Neural cell (in vitro differentiated cells): ENCODE data around the gene CLOCK.

Source experiments
- EP300 ChIP-seq: fragments of 450-650 bp; conservative IDR thresholded peaks from 2 replicates; pipeline ENCODE4 v1.6.1; 2014; ENCODE audit warnings: antibody characterized with exemption, mild to moderate bottlenecking, moderate library complexity; ENCODE audit not compliant: poor library complexity, severe bottlenecking
- EZH2 ChIP-seq: fragments of 200-600, 300-800 bp; shearing (Covaris generic), sonication (generic); IDR thresholded peaks from 2 replicates; pipeline ENCODE4 v1.6.1; 2014; ENCODE audit warnings: antibody characterized with exemption, low read length, borderline replicate concordance, mild to moderate bottlenecking; ENCODE audit not compliant: insufficient read depth, poor library complexity, severe bottlenecking
- POLR2AphosphoS5 ChIP-seq: IDR thresholded peaks from 2 replicates; pipeline ENCODE4 v1.6.1; 2012
- RAD21 ChIP-seq: fragments of 450-650 bp; conservative IDR thresholded peaks from 2 replicates; pipeline ENCODE4 v1.6.1; 2014; ENCODE audit warnings: antibody characterized with exemption, mild to moderate bottlenecking, moderate library complexity
- REST ChIP-seq: IDR thresholded peaks from 2 replicates; pipeline ENCODE4 v1.6.1; 2012; ENCODE audit warnings: borderline replicate concordance
- SMC3 ChIP-seq: fragments of 450-650 bp; conservative IDR thresholded peaks from 2 replicates; pipeline ENCODE4 v1.6.1; 2014; ENCODE audit warnings: antibody characterized with exemption, mild to moderate bottlenecking, moderate library complexity; ENCODE audit not compliant: poor library complexity
- TAF1 ChIP-seq: IDR thresholded peaks from 2 replicates; pipeline ENCODE4 v1.6.1; 2012; ENCODE audit warnings: low read depth
- TF ChIP-seq, protein P1 (sequence below): fragments of 450-650 bp; IDR thresholded peaks from 2 replicates; pipeline ENCODE4 v1.5.1; 2014; ENCODE audit warnings: antibody characterized with exemption, mild to moderate bottlenecking, moderate library complexity; ENCODE audit not compliant: poor library complexity, severe bottlenecking

GRCh38 chr4:55397126-55397436 lies 149.6 kb downstream of the CLOCK start:
- TF ChIP-seq, protein P1, sequence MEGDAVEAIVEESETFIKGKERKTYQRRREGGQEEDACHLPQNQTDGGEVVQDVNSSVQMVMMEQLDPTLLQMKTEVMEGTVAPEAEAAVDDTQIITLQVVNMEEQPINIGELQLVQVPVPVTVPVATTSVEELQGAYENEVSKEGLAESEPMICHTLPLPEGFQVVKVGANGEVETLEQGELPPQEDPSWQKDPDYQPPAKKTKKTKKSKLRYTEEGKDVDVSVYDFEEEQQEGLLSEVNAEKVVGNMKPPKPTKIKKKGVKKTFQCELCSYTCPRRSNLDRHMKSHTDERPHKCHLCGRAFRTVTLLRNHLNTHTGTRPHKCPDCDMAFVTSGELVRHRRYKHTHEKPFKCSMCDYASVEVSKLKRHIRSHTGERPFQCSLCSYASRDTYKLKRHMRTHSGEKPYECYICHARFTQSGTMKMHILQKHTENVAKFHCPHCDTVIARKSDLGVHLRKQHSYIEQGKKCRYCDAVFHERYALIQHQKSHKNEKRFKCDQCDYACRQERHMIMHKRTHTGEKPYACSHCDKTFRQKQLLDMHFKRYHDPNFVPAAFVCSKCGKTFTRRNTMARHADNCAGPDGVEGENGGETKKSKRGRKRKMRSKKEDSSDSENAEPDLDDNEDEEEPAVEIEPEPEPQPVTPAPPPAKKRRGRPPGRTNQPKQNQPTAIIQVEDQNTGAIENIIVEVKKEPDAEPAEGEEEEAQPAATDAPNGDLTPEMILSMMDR: no peak
- TF ChIP-seq POLR2AphosphoS5 (no peak), EP300 (no peak), EZH2 (no peak), REST (no peak), RAD21 (no peak), TAF1 (no peak), SMC3 (no peak)
